GM12865 (cell line): Measurements from ENCODE around the gene PRICKLE4.
A peak's percentile ranks its signal among the peaks of the same experiment; 100 is the strongest.

ENCODE experiments used
- DNase-seq: peaks from one replicate; pipeline ENCODE4 v3.0.0; 2010; ENCODE audit warnings: low read depth
- H3K4me3 ChIP-seq: 2 replicates; pipeline ENCODE4 v1.5.1; 2011; ENCODE audit warnings: mild to moderate bottlenecking, low read depth, low read length, control low read depth
- TF ChIP-seq, protein P1 (sequence below): IDR thresholded peaks from 2 replicates; pipeline ENCODE4 v1.5.1; 2011; ENCODE audit warnings: low read length, control low read depth, low read depth, inconsistent platforms; ENCODE audit not compliant: insufficient read depth; ENCODE audit errors: missing control alignments

Gene PRICKLE4

DNA sequence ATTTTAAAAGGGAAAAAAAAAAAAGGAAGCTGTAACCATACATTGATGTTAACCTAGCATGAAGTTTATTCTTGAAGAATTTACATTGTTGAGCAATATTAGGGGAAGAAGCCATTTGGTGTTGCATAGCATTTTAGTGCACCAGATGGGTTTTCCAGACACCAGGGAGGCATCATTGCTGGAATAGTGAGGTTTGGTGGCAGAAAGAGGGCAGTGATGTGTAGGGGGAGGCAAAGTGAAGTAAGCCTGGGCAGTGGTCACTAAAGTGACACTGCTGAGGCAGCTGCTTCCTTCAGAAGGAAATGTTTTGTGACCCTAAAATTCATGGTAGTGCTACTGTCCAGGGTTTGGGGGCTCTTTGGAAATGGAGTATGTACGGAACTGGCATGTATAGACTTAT, 9.5 kb downstream of the PRICKLE4 start:
- no peak overlapping the region for H3K4me3 ChIP-seq
- TF ChIP-seq, protein P1, sequence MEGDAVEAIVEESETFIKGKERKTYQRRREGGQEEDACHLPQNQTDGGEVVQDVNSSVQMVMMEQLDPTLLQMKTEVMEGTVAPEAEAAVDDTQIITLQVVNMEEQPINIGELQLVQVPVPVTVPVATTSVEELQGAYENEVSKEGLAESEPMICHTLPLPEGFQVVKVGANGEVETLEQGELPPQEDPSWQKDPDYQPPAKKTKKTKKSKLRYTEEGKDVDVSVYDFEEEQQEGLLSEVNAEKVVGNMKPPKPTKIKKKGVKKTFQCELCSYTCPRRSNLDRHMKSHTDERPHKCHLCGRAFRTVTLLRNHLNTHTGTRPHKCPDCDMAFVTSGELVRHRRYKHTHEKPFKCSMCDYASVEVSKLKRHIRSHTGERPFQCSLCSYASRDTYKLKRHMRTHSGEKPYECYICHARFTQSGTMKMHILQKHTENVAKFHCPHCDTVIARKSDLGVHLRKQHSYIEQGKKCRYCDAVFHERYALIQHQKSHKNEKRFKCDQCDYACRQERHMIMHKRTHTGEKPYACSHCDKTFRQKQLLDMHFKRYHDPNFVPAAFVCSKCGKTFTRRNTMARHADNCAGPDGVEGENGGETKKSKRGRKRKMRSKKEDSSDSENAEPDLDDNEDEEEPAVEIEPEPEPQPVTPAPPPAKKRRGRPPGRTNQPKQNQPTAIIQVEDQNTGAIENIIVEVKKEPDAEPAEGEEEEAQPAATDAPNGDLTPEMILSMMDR: no peak
- no peak for DNase-seq

DNA sequence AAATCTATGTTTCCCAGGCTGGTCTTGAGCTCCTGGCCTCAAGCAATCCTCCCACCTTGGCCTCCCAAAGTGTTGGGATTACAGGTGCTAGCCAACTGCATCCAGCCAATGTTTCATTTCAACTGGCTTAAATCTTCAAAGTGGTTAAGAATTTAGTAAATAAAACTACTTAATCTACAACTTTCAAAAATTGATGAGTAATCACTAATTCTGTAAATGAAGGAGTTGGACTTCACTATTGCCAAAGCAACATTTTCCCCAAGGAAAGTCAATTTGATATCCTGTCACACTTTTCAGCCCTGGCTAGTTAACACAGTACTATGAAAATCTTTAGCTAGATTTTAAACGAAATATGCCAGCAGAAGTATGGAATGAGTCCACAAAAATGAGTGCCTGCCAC, 10.7 kb downstream of the PRICKLE4 start:
- H3K4me3 ChIP-seq: no peak overlapping the region
- DNase-seq: no peak
- TF ChIP-seq, protein P1: no peak

DNA sequence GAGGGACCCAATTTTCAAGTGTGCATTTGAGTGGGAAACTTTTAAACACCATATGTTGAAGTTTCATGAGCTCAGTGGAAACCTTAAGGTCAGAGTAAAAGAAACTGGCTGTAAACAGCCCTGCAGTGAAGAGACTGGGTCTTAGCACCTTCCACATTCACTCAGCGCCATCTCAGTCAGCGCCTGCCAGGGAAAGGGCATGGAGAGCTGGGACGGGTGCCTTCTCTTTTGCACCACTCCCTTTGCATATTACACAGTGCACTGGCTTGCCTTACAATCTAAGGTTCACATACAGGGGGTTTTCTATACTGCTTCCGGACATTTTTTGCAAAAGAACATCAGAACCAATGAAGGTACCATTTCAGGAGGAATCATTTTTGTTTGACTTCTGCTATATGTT, 11.4 kb downstream of the PRICKLE4 start:
- no peak for DNase-seq
- H3K4me3 ChIP-seq: no peak overlapping the region
- TF ChIP-seq, protein P1: no peak

DNA sequence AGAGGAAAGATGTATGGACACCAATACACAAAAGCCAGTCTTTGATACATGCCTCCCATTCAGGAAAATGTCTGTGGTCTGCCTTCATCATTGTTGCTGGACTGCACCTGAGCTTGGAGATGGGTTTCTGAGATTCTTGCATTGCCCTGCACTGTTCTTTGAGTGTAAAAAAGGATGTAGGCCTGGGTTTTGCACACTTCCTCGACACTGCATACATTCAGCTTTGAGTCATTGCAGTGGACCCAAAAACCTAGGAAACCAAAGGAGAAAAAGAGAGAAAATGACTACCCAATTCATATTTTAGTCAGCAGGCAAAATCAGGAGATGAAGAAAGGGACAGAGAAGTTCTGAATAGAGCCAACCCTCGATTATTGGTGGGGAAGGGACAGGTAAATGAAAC, 15.9 kb downstream of the PRICKLE4 start:
- no peak for DNase-seq
- H3K4me3 ChIP-seq: no peak overlapping the region
- TF ChIP-seq, protein P1: no peak

DNA sequence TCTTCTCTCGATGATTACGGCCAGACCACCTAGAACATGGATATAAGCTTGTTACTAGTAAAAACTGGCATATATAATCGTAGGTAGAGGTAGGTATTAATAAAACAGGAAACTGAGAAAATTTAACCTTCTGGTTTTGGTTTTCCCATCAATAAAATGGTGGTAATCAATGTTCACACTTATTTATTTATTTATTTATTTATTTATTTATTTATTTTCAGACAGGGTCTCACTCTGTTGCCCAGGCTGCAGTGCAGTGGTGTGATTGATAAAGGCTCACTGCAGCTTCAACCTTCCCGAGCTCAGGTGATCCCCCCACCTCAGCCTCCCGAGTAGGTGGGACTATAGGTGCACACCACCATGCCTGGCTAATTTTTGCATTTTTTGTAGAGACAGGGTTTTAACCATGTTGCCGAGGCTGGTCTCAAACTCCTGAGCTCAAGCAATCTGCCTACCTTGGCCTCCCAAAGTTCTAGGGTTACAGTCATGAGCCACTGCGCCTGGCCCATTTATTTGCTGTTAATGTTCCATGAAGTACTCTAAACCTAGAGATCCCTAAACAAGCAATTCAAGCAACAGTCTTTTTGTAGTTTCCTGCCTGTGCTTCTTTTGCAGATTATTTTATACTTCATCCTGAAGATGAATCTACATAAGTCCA, 18.4 kb downstream of the PRICKLE4 start:
- no peak for DNase-seq
- no peak overlapping the region for H3K4me3 ChIP-seq
- TF ChIP-seq, protein P1: no peak

DNA sequence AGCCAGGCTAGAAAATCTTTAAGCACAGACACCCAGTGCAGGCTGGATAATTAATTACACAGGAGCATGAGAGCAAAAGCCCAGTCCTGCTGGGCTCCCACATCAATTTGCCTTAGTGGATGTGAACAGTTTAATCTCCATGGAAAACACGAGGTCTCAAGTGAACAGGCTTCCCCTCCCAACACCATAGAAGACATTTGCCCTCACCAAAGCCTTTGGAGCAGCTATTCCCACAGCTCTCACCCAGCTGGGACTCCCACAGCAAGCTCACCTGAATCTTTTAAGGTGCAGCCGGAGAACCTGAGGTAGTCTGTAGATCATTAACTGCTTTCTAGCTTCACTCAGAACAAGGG, 19.0 kb downstream of the PRICKLE4 start:
- DNase-seq: no peak
- no peak overlapping the region for H3K4me3 ChIP-seq
- TF ChIP-seq, protein P1: no peak

DNA sequence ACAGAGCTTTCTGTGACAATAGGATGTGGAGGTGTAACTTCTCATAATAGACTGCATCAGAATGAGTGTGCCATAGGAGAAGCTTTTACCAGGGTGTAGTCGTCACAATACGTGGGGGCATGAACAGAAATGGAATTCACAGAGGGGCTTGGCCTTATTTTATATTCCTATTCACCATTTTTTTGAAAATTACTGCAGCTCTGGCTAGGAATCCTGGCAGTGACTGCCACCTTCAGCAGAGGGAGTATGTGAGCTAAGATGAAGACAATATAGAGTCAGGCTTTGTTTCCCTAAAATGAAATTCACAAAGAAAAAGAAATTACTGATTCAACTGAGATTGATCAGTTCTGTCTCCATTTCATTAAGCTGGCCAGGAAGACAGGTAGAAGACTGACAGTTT, 20.8 kb downstream of the PRICKLE4 start:
- TF ChIP-seq, protein P1: peak; percentile 22
- no peak overlapping the region for H3K4me3 ChIP-seq
- no peak for DNase-seq
